Erythroblast (primary cell): ENCODE measurements around the gene MSMP.

Experiments
- GATA1 ChIP-seq: IDR thresholded peaks from 2 replicates; pipeline ENCODE4 v1.6.1; 2011; ENCODE audit warnings: low read depth, mild to moderate bottlenecking, control low read depth, low read length, moderate library complexity
- POLR2A ChIP-seq: IDR thresholded peaks from 2 replicates; pipeline ENCODE4 v1.6.1; 2011; ENCODE audit warnings: mild to moderate bottlenecking, low read length

DNA sequence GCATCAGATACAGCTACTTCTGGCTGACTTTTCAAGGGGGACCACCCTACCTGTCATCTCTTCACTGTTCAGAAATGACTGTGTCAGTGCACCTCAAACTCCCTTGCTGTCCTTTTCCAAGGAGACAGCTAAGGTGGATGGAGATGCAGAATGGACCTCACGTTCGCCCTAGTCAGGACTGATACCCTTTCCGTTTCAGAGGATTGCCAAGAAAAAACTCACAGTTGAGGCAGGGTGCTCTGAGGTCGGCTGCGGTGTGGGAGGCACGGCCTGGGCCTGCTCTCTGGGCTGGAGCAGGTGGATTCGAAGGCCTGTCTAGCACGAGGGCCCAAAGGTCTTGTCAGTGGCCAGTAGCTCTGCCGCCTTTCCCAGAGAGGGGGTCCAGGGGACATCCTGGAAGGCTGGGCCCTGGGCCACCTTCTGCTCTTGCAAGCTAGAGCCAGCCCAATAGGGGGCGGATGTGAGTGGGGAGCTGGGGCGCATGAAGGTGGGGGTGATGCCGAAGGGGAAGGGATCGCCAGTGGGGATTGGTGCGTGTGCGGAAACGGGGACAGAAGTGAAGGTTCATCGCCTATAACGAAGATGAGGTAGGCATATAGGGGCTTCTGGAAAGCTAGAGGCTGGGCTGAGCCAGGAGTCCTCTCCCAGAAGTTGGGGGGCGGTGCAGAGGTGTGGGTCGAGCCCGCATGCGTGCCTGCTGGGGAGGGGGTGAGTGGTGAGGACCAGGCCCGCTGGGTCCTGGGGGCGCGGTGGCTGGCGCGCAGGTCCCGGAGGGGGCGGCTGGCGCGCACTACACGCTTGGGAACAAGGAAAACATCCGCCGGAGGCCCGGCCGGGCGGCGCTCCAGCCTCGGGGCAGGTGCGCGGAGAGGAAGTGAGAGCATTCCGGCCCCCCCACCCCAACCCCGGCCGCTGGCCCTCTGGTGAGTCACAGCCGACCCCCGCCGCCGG lies 2.5 kb upstream of the MSMP start:
- TF ChIP-seq GATA1 = no peak
- TF ChIP-seq POLR2A = peak; percentile 28
